ENCODE measurements around the gene CATSPERB. TPM values are rescaled to one million over a fixed set of nuclear protein-coding genes. Genes with fewer than 3 reads are reported as not detected.
"Not testable (repeated sequence)": the region's sequence is repeated elsewhere in the genome, so short reads cannot be mapped to it uniquely, and the experiment has no call there.

The CATSPERB gene
- total RNA-seq, 1 donor, result 0.81 TPM

- H3K4me3 ChIP-seq (ENCODE audit: low read depth, low read length), result no peak overlapping the region
- no peak for TF ChIP-seq CTCF (IDR thresholded peaks at IDR 0.05; ENCODE audit: insufficient read depth, low read length)
- no peak for DNase-seq (ENCODE audit: low read depth)
Observed at GRCh38 chr14:91681893-91682563, 49.9 kb downstream of the CATSPERB start.

DNA sequence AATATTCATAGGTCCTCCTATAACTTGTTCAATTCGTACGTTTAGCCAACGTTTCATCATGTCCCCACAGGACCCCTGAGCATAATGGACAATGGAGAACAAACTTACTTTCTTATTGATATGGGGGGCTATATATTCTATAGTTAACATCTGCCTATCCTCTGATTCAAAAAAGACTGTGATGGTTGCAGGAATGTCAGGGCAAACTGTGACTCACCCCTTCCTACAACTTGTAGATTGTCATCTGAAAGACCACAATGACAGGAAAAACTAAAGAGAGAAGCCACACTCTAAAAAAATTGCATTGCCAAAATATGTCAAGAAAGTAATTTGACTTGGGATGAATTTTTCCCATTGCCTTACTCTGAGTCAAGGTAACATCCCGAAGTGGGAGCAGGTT, 50.8 kb downstream of the CATSPERB start:
- DNase-seq (ENCODE audit: low read depth), result no peak
- no peak overlapping the region for H3K4me3 ChIP-seq (ENCODE audit: low read depth, low read length)
- no peak for TF ChIP-seq CTCF (IDR thresholded peaks at IDR 0.05; ENCODE audit: insufficient read depth, low read length)

DNA sequence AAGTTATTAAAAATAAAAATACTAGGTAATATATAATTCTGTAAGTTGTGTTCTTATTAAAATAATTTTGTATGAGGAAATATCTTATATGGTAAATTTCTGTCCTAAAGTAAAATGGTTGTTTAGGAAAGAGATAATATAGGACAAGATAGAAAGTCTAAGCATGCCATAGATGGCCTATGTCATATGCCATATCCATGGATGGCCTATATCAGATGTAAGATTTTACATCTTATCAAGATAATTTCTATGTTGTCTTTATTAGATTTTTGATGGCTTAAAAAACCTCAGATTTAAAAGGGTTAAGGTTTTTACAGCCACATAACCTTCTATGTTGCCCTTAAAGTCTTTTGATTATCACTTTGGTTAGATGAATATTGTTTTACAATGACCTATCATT, 52.6 kb downstream of the CATSPERB start:
- DNase-seq (ENCODE audit: low read depth), result no peak
- TF ChIP-seq CTCF (IDR thresholded peaks at IDR 0.05; ENCODE audit: insufficient read depth, low read length), result no peak
- no peak overlapping the region for H3K4me3 ChIP-seq (ENCODE audit: low read depth, low read length)

DNA sequence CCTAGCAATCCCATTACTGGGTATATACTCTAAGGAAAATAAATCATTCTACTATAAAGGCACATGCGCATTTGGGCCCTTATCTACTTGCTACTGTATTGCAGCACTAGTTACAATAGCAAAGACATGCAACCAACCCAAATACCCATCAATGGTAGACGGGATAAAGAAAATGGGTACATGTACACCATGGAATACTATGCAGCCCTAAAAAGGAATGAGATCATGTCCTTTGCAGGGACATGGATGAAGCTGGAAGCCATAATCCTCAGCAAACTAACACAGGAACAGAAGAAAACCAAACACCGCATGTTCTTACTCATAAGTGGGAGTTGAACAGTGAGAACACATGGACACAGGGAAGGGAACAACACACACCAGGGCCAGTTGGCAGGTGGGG, 54.2 kb downstream of the CATSPERB start:
- not testable (repeated sequence) for DNase-seq (ENCODE audit: low read depth); H3K4me3 ChIP-seq (ENCODE audit: low read depth, low read length)

GRCh38 chr14:91674911-91675310, 57.0 kb downstream of the CATSPERB start:
- no peak for DNase-seq (ENCODE audit: low read depth)
- TF ChIP-seq CTCF (IDR thresholded peaks at IDR 0.05; ENCODE audit: insufficient read depth, low read length), result no peak
- H3K4me3 ChIP-seq (ENCODE audit: low read depth, low read length), result no peak overlapping the region

GRCh38 chr14:91669867-91670266, 62.0 kb downstream of the CATSPERB start:
- TF ChIP-seq CTCF (IDR thresholded peaks at IDR 0.05; ENCODE audit: insufficient read depth, low read length), result no peak
- no peak overlapping the region for H3K4me3 ChIP-seq (ENCODE audit: low read depth, low read length)
- DNase-seq (ENCODE audit: low read depth), result no peak

DNA sequence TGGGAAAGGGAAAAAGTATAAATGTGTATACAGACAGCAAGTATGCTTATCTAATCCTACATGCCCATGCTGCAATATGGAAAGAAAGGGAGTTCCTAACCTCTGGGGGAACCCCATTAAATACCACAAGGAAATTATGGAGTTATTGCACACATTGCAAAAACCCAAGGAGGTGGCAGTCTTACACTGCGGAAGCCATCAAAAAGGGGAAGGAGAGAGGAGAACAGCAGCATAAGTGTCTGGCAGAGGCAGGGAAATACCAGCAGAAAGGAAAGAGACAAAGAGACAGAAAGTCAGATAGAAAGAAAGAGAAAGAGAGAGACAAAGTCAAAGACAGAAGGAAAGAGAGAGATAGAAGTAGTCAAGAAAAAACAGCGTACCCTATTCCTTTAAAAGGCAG, 64.8 kb downstream of the CATSPERB start:
- not testable (repeated sequence) for DNase-seq (ENCODE audit: low read depth); H3K4me3 ChIP-seq (ENCODE audit: low read depth, low read length)

- no peak overlapping the region for H3K4me3 ChIP-seq (ENCODE audit: low read depth, low read length)
- no peak for TF ChIP-seq CTCF (IDR thresholded peaks at IDR 0.05; ENCODE audit: insufficient read depth, low read length)
- no peak for DNase-seq (ENCODE audit: low read depth)
Observed at GRCh38 chr14:91660790-91661189, 71.1 kb downstream of the CATSPERB start.
